Mononuclear cell (primary cell): ENCODE data around the gene KCMF1. TPM values are rescaled to one million over a fixed set of nuclear protein-coding genes. Genes with fewer than 3 reads are reported as not detected.

Experiments
- H3K27me3 ChIP-seq: 2 replicates; pipeline ENCODE4 v1.6.0; 2011; ENCODE audit warnings: low read length, control low read depth; ENCODE audit not compliant: insufficient read depth
- H3K4me1 ChIP-seq: 2 replicates; pipeline ENCODE4 v1.5.1; 2011; ENCODE audit warnings: mild to moderate bottlenecking, low read length, control low read depth; ENCODE audit not compliant: insufficient read depth
- H3K4me3 ChIP-seq: 2 replicates; pipeline ENCODE4 v1.5.1; 2011; ENCODE audit warnings: mild to moderate bottlenecking, low read length, moderate library complexity
- H3K9me3 ChIP-seq: 2 replicates; pipeline ENCODE4 v1.5.1; 2011; ENCODE audit warnings: low read depth, mild to moderate bottlenecking, control low read depth, low read length
- total RNA-seq: library from RNA; depleted of rRNA; stranded (reverse); fragments of >200 nt; gene quantifications from one replicate; pipeline ENCODE4 v1.2.3, GENCODE V29; 2012

KCMF1 gene
- total RNA-seq, 1 donor, result 78.8 TPM

DNA sequence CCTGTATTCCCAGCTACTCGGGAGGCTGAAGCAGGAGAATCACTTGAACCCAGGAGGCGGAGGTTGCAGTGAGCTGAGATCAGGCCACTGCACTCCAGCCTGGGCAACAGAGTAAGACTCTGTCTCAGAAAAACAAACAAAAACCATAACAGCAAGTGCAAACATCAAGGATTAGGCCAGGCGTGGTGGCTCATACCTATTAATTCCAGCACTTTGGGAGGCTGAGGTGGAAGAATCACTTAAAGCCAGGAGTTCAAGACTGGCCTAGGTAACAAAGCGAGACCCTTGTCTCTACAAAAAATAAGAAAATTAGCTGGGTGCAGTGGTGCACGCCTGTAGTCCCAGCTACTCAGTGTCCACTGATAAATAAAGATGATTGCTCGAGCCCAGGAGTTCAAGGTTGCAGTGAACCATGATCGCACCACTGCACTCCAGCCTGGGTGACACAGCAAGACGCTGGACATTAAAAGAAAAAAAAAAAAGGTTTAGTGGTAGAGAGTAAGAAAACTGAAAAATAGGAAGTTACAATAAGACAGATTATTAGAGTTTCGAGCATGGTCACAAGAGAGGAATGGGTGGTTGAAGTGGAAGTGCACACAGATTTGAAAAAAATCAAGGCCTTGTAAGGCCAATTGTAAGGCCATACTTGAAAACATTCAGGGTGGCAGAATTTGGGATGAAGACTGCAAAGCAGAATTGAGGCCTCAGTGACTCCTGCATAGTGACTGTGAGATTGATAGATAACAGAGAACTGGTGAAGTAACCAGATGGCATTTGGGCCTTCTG, 6.4 kb upstream of the KCMF1 start:
- H3K9me3 ChIP-seq, result no peaks in the 10 kb centered on the region
- H3K4me1 ChIP-seq, result peaks cover 69% of the 10 kb centered on the region
- H3K4me3 ChIP-seq, result no peak overlapping the region
- H3K27me3 ChIP-seq, result no peaks in the 10 kb centered on the region

DNA sequence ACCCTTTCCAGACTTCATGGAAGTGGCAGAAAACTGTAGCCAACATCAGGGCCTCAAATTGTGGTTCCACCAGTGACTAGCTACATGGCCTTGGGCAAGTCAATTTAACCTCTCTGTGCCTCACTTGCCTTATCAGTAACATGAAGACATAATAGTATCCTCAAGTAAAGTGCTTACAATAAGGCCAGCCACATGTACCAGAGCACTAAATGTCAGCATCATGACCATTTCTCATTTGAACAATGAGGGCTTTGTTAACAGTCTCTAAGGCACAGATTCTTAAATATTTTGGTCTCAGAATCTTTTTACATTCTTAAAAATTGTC, 5.8 kb upstream of the KCMF1 start:
- H3K4me3 ChIP-seq, result no peak overlapping the region
- peaks cover 66% of the 10 kb centered on the region for H3K4me1 ChIP-seq
- no peaks in the 10 kb centered on the region for H3K9me3 ChIP-seq
- H3K27me3 ChIP-seq, result no peaks in the 10 kb centered on the region

GRCh38 chr2:84965827-84966226, 5.1 kb upstream of the KCMF1 start:
- Histone ChIP-seq H3K27me3 (no peaks in the 10 kb centered on the region), H3K4me1 (peaks cover 62% of the 10 kb centered on the region), H3K4me3 (no peak overlapping the region), H3K9me3 (no peaks in the 10 kb centered on the region)

DNA sequence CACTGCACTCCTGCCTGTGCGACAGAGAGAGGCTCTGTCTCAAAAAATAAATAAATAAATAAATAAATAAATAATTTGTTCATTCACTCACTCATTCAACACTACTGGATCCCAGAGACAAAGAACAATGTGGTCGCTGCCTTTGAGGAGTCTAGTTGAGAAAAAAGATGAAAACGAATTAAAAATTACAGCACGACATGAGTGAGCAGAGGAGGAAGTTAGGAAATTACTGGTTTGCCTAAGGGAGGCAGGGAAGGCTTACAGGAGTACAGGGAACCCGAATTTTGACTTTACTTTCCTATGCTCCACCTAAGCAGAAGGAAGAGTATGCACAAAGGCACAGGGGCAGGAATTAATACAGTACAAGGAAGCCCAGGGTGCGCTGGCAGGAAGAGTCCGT, 4.2 kb upstream of the KCMF1 start:
- no peaks in the 10 kb centered on the region for H3K9me3 ChIP-seq
- no peaks in the 10 kb centered on the region for H3K27me3 ChIP-seq
- peaks cover 62% of the 10 kb centered on the region for H3K4me1 ChIP-seq
- no peak overlapping the region for H3K4me3 ChIP-seq

GRCh38 chr2:84969511-84970209, 1.3 kb upstream of the KCMF1 start:
- peak overlapping the region; percentile 83 for H3K4me3 ChIP-seq
- H3K27me3 ChIP-seq, result no peaks in the 10 kb centered on the region
- H3K4me1 ChIP-seq, result peaks cover 65% of the 10 kb centered on the region
- H3K9me3 ChIP-seq, result no peaks in the 10 kb centered on the region

DNA sequence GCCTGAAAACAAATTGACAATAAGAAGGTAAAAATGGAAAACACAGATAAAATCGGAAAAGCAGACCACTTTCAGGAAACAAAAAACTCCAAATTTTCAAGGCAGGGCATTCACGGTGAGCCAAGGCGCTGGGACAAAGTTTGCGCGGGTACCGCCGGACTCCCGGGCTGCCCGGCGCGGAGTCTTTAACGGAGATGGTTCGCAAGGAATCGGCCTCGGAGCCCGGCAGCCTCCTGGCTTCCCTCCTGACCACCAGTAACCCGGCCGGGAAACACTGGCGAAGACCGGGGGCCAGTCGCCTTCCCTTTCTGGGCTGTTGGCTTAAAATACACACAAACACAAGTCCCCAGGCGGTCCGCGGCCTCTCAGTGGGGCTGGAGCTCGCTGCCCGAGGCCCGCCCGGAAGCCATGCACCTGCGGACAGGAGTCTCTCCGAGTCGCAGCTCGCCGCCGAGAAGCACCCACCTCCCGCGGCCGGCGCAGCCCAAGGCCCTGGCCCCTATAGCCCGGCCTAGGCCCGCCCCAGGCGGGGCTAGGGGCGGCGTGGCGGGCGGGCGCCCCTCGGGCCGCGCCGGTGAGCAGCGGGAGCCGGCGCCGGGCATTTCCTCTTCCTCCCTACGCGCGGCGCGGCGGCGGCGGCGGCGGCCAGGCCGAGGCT, 622 bp upstream of the KCMF1 start:
- Histone ChIP-seq H3K4me1 (peaks cover 63% of the 10 kb centered on the region), H3K4me3 (peak overlapping the region; percentile 83), H3K9me3 (no peaks in the 10 kb centered on the region), H3K27me3 (no peaks in the 10 kb centered on the region)

- no peaks in the 10 kb centered on the region for H3K9me3 ChIP-seq
- H3K27me3 ChIP-seq, result no peaks in the 10 kb centered on the region
- peak overlapping the region; percentile 65 for H3K4me3 ChIP-seq
- peaks cover 61% of the 10 kb centered on the region for H3K4me1 ChIP-seq
Measured at GRCh38 chr2:84971510-84972206, 697 bp downstream of the KCMF1 start.

DNA sequence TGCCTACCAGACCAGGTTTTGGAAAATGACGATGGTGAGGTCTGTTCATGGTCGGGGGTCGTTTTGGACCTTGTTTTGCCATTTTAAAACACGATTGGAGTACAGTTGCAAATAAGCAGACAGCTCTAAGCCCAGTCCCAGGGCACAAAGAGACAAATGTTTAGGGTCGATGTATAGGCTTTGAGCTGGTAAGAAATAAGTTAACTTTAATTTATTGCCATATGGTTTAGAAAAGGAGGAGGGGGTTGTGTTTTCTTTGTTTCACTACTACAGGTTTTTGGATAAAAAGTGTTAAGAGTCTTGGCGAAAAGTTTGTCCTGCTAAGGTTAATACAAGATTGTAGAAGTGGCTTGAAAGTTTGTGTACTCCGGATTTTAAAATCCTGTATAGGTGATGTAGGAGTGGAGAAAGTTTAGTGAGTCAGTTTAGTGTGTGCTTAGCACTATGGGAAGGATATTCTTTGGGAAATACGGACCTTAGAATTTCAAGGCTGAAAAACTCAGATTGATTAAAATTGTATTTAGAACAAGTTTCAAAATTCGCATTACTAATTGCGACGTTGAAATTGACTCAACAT, 1.3 kb downstream of the KCMF1 start:
- Histone ChIP-seq H3K4me1 (peaks cover 55% of the 10 kb centered on the region), H3K4me3 (peak overlapping the region; percentile 65), H3K27me3 (no peaks in the 10 kb centered on the region), H3K9me3 (no peaks in the 10 kb centered on the region)

DNA sequence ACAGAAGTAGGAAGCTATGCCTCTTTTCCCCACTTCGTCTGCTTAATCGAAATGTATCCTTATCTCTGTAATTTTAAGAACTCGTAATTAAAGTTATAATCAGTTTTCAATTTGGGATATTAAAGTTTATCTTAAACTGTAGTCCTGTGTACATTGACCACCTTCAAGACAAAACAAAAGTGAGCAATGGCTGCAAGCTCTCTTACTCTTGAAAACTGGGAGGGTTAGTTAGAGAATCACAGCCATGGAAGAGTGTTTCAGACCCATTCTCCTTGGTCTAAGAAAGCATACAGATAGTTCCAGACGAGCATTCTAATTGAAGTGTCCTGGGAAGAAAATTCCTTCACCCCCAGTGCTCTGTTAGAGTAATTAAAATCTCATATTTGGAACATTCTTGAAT, 2.0 kb downstream of the KCMF1 start:
- peaks cover 56% of the 10 kb centered on the region for H3K4me1 ChIP-seq
- H3K27me3 ChIP-seq, result no peaks in the 10 kb centered on the region
- no peaks in the 10 kb centered on the region for H3K9me3 ChIP-seq
- H3K4me3 ChIP-seq, result no peak overlapping the region

DNA sequence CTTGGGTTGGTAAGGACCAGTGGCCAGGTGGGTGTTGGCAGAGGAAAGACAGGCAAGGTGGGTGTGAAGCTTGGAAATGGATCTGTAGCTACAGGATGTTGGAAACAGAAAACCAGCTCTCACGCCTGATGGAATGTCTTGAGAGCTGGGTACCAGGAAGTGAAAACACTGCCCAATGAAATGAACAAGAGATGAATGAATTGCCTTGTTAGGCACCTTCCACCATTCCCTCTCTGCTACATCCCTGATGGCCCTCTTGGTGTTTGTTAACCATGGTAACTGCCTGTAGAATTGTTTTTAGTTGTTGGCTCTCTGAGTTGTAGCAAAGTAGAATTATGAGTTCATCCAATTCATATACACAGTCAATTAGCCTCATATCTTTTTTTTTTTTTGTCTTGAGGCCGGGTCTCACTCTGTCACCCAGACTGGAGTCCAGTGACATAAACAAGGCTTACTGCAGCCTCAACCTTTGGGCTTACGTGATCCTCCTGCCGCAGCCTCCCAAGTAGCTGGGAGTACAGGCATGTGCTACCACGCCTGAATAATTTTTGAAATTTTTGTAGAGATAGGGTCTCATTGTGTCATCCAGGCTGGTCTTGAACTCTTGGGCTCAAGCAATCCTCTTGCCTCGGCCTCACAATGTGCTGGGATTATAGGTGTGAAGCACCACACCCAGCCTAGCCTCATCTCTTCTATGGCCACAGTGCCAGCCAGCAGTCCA, 9.5 kb downstream of the KCMF1 start:
- peaks cover 45% of the 10 kb centered on the region for H3K4me1 ChIP-seq
- H3K9me3 ChIP-seq, result no peaks in the 10 kb centered on the region
- no peaks in the 10 kb centered on the region for H3K27me3 ChIP-seq
- H3K4me3 ChIP-seq, result no peak overlapping the region

DNA sequence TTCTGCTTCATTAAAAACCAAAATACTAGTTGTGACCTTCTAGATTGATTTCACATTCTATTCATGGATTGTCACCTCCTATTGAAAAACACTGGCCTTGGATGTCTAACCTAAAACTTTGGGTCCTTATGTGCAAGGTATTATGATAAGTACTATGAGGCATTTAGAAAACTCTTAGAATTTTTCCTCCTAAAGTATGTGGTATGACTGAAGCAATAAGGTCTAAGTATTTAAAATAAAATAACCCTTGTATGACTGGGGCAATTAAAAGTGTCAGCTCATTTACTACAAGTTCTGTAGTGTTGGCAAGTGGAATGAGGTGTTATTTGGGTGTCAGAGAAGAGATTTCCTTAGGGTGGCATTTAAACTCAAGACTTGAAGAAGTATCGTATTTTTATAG, 15.1 kb downstream of the KCMF1 start:
- Histone ChIP-seq H3K27me3 (no peaks in the 10 kb centered on the region), H3K9me3 (no peaks in the 10 kb centered on the region), H3K4me3 (no peak overlapping the region), H3K4me1 (peaks cover 59% of the 10 kb centered on the region)

DNA sequence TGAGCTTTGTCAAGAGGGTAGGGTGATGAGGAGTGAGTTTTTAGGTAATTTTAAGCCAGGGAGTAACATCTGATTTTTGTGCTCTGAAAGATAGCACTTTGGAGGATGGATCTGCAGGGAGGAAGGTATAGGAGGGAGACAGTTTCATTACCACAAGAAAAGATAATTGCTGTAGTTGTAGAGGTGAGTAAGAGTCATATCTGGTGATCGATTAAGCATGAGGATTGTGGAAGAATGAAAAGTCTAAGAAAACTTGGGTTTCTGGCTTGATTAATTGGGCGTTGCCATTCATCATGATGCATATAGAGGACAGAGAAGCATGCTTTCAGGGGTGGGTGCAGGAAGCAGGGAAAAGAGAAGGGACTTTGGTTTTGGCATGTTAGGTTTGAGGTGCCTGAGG, 18.5 kb downstream of the KCMF1 start:
- no peaks in the 10 kb centered on the region for H3K9me3 ChIP-seq
- peaks cover 51% of the 10 kb centered on the region for H3K4me1 ChIP-seq
- H3K4me3 ChIP-seq, result no peak overlapping the region
- no peaks in the 10 kb centered on the region for H3K27me3 ChIP-seq

DNA sequence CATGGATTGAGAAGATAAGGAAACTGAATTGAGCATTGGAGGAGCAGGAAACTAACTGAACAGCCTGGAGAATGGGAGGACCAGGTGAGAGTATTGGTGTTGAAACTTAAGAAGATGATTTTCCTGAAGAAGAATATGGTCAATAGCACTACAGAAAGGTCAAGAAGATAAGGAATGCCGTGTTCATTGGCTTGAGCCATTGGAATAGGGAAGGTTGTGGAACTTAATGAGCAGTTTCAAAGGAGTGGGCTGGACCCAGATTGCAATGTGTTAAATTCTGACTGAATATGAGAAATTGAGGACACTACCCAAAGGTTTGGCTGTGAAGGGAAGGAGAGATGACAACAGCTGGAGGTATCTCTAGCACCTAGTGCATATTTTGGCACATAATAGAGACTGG, 19.0 kb downstream of the KCMF1 start:
- peaks cover 46% of the 10 kb centered on the region for H3K4me1 ChIP-seq
- H3K4me3 ChIP-seq, result no peak overlapping the region
- no peaks in the 10 kb centered on the region for H3K9me3 ChIP-seq
- no peaks in the 10 kb centered on the region for H3K27me3 ChIP-seq

- Histone ChIP-seq H3K4me3 (no peak overlapping the region), H3K27me3 (no peaks in the 10 kb centered on the region), H3K4me1 (peaks cover 43% of the 10 kb centered on the region), H3K9me3 (no peaks in the 10 kb centered on the region)
Measured at GRCh38 chr2:84991404-84992160, 20.6 kb downstream of the KCMF1 start.
